Body of pancreas (tissue), 4 donors: ENCODE results near the gene TRAPPC5.

ENCODE experiments used
- CTCF ChIP-seq, 7 experiments: fragments of 450-650 bp in 4 of 7; fragments of 200-600 bp in 3 of 7; sonication (generic) in 3 of 7; IDR thresholded peaks; one replicate each; pipeline ENCODE4 v1.5.1; 2016 to 2019; ENCODE audit warnings: antibody characterized with exemption in 7 of 7
- POLR2A ChIP-seq, 3 donors: fragments of 450-650 bp; IDR thresholded peaks; one replicate each; pipeline ENCODE4 v1.6.1; 2016; ENCODE audit warnings: antibody characterized with exemption in 3 of 3, mild to moderate bottlenecking in 2 of 3

- no peak for TF ChIP-seq POLR2A (IDR thresholded peaks at IDR 0.05)
- no peak for TF ChIP-seq CTCF (IDR thresholded peaks at IDR 0.05)
Measured at GRCh38 chr19:7655581-7655980, 25.1 kb upstream of the TRAPPC5 start.
